BJ (cell line): ENCODE measurements around the gene ADGRF5. TPM values are rescaled to one million over a fixed set of nuclear protein-coding genes. Genes with fewer than 3 reads are reported as not detected.

Experiments
- CTCF ChIA-PET: fragments of 350-600 bp; formaldehyde crosslinking; extraction: SDS; loops from one replicate; lab custom pipeline; 2021; ENCODE audit warnings: antibody characterized with exemption, inconsistent platforms; lab: Yijun Ruan, JAX
- POLR2A ChIA-PET: fragments of 300-600 bp; sonication (Branson Sonifier 250); formaldehyde crosslinking; extraction: SDS; loops from one replicate; lab custom pipeline; 2021; ENCODE audit warnings: antibody characterized with exemption; lab: Charles Lee
- DNase-seq: peaks from one replicate; pipeline ENCODE4 v3.0.0-alpha.2; 2011; ENCODE audit warnings: low read depth
- H3K27me3 ChIP-seq: 2 replicates; pipeline ENCODE4 v1.6.0; 2011; ENCODE audit warnings: low read length; ENCODE audit not compliant: control insufficient read depth, insufficient read depth
- H3K36me3 ChIP-seq: 2 replicates; pipeline ENCODE4 v1.5.1; 2011; ENCODE audit warnings: low read length; ENCODE audit not compliant: control insufficient read depth, insufficient read depth
- H3K4me3 ChIP-seq: 2 replicates; pipeline ENCODE4 v1.5.1; 2011; ENCODE audit warnings: low read depth, mild to moderate bottlenecking, control low read depth, low read length
- polyA plus RNA-seq: library from polyadenylated mRNA; depleted of rRNA; stranded (reverse); fragments of >200 nt; gene quantifications from 2 replicates; pipeline ENCODE4 v1.2.3, GENCODE V29; 2011
- TF ChIP-seq, protein P1 (sequence below): IDR thresholded peaks from 2 replicates; pipeline ENCODE4 v1.5.1; 2011; ENCODE audit warnings: low read depth, mild to moderate bottlenecking, control low read depth, inconsistent platforms, low read length, moderate library complexity; ENCODE audit not compliant: insufficient read depth

The ADGRF5 gene
- polyA plus RNA-seq, 1 experiment: not detected

GRCh38 chr6:46876126-46876525, 45.6 kb downstream of the ADGRF5 start:
- no peaks in the 10 kb centered on the region for H3K27me3 ChIP-seq
- H3K36me3 ChIP-seq: no peaks in the 10 kb centered on the region
- CTCF ChIA-PET: interaction anchor here (0.6 to 3.6 kb wide), 2 partner anchors 27 to 706 kb away, joined by 3 to 16 read pairs; no protein-coding TSS in a partner anchor
- no peak overlapping the region for H3K4me3 ChIP-seq
- DNase-seq: no peak
- TF ChIP-seq, protein P1, sequence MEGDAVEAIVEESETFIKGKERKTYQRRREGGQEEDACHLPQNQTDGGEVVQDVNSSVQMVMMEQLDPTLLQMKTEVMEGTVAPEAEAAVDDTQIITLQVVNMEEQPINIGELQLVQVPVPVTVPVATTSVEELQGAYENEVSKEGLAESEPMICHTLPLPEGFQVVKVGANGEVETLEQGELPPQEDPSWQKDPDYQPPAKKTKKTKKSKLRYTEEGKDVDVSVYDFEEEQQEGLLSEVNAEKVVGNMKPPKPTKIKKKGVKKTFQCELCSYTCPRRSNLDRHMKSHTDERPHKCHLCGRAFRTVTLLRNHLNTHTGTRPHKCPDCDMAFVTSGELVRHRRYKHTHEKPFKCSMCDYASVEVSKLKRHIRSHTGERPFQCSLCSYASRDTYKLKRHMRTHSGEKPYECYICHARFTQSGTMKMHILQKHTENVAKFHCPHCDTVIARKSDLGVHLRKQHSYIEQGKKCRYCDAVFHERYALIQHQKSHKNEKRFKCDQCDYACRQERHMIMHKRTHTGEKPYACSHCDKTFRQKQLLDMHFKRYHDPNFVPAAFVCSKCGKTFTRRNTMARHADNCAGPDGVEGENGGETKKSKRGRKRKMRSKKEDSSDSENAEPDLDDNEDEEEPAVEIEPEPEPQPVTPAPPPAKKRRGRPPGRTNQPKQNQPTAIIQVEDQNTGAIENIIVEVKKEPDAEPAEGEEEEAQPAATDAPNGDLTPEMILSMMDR: no peak
- POLR2A ChIA-PET: no interaction called here

DNA sequence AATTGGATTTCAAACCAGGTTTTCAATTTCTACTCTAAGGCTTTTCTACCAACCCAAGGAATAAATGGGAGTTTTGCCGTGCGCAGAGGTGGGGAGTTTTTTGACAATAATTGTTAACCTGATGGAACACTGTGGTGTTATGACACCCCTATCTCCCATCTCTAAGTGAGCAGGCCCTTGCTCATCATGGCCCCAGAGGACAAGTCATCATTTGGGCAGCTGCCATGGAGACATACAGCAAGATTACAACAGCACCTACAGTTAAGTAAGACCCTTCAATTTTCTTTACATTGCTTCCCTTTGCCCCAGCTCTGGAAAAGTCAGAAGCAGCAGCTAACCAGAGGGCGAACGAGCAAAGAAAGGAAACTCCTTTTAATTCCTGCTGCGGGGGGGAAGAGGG, 54.3 kb downstream of the ADGRF5 start:
- ChIA-PET CTCF (interaction anchor here (1.2 to 3.8 kb wide), 3 partner anchors 12 to 23 kb away, joined by 3 to 14 read pairs (median 7); no protein-coding TSS in a partner anchor), POLR2A (no interaction called here)
- DNase-seq: no peak
- TF ChIP-seq, protein P1: no peak
- Histone ChIP-seq H3K36me3 (no peaks in the 10 kb centered on the region), H3K27me3 (no peaks in the 10 kb centered on the region), H3K4me3 (no peak overlapping the region)

DNA sequence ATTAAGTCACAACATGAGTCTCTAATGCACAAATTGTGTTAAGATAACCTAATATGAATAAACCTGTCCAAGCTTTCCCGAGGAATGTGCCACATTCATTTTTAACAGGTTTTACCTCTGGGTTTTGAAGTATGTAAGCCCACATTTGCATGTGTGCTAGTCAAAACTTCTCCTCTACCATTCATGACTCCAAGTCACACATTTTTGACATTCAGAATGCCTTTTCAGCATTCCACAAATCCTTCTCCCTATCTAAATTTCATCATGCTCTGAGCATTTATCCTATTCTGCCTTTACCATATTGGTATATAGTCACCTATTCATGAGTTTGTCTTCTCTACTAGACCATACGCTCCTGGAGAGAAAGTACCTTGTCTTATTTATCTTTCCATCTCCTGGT, 56.5 kb downstream of the ADGRF5 start:
- 0 out of 2 replicates have a peak, but pooled peaks cover 1% of the 10 kb centered on the region for H3K27me3 ChIP-seq
- ChIA-PET CTCF (interaction anchor here (3.8 kb wide), 1 partner anchor 10 kb away, joined by 14 read pairs; no protein-coding TSS in a partner anchor), POLR2A (no interaction called here)
- no peak overlapping the region for H3K4me3 ChIP-seq
- TF ChIP-seq, protein P1: no peak
- H3K36me3 ChIP-seq: no peaks in the 10 kb centered on the region
- no peak for DNase-seq

GRCh38 chr6:46863791-46864190, 57.9 kb downstream of the ADGRF5 start:
- DNase-seq: no peak
- ChIA-PET CTCF (interaction anchor here (1.2 to 3.8 kb wide), 2 partner anchors 8 to 15 kb away, joined by 8 to 14 read pairs; no protein-coding TSS in a partner anchor), POLR2A (no interaction called here)

DNA sequence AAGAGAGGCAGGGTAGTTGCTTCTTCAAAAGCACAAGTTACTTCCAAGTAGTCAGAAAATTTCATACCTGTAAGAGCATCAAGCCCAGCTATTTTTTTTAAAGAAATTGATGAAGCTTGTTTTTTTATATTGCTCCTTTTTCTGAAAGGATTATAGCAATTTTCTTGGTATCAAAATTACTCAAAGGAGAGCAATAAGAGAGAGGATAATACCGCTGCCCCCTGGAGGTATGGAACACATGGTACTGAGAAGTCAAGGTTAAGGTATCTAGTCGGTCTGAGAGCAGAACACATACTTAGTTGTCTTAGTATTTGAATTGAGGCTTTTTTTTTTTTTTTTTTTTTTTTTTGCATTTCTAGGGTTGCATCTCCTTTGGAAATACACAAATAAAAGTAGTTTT, 59.4 kb downstream of the ADGRF5 start:
- Histone ChIP-seq H3K36me3 (no peaks in the 10 kb centered on the region), H3K4me3 (no peak overlapping the region), H3K27me3 (0 out of 2 replicates have a peak, but pooled peaks cover 1% of the 10 kb centered on the region)
- TF ChIP-seq, protein P1: no peak
- ChIA-PET POLR2A (no interaction called here), CTCF (interaction anchor here (1.0 to 5.9 kb wide), 2 partner anchors 14 to 18 kb away, joined by 4 to 29 read pairs; no protein-coding TSS in a partner anchor)
- DNase-seq: no peak

More at GRCh38 chr6:46863791-46864190, 57.9 kb downstream of the ADGRF5 start:
- H3K27me3 ChIP-seq: 0 out of 2 replicates have a peak, but pooled peaks cover 1% of the 10 kb centered on the region
- TF ChIP-seq, protein P1: no peak
- H3K4me3 ChIP-seq: no peak overlapping the region
- H3K36me3 ChIP-seq: no peaks in the 10 kb centered on the region
